H4 (cell line): ENCODE data around the gene MTIF3. TPM values are rescaled to one million over a fixed set of nuclear protein-coding genes. Genes with fewer than 3 reads are reported as not detected.

Source experiments
- total RNA-seq: library from RNA; depleted of rRNA; stranded (reverse); fragments of >200 nt; shearing (Covaris generic); gene quantifications from 2 replicates; pipeline ENCODE4 v1.2.3, GENCODE V29; 2014; rRNA removed

MTIF3 gene
- total RNA-seq, 1 experiment from 2014 or later, result 63.0 TPM

Other genes with a start within 250 kb of the MTIF3 start
- 875 and 975 TPM in 2 replicates for gene RPL21, start 199.0 kb downstream of the MTIF3 start, total RNA-seq
- gene RASL11A, start 179.7 kb downstream of the MTIF3 start, total RNA-seq, result 31.0 and 36.5 TPM in 2 replicates
- gene GTF3A, start 25.9 kb downstream of the MTIF3 start, total RNA-seq, result 126 and 169 TPM in 2 replicates
- 3.4 and 6.5 TPM in 2 replicates for gene LNX2, start 170.0 kb upstream of the MTIF3 start, total RNA-seq
- gene POLR1D, start 171.3 kb upstream of the MTIF3 start, total RNA-seq, result 125 and 143 TPM in 2 replicates